Trophoblast cell (in vitro differentiated cells and primary cell): Measurements from ENCODE around the gene SF3A2.

Experiments used
- DNase-seq, 2 donors: peaks; one replicate each; pipeline ENCODE4 v3.0.0-alpha.2; 2016
- H2AFZ ChIP-seq: 2 replicates; pipeline ENCODE4 v1.6.1; 2013; ENCODE audit warnings: low read length, moderate library complexity, mild to moderate bottlenecking; ENCODE audit not compliant: insufficient read depth, poor library complexity
- H2AK5ac ChIP-seq: 2 replicates; pipeline ENCODE4 v1.6.1; 2013; ENCODE audit warnings: mild to moderate bottlenecking, low read length
- H2BK120ac ChIP-seq: 2 replicates; pipeline ENCODE4 v1.6.1; 2013; ENCODE audit warnings: low read length, mild to moderate bottlenecking, moderate library complexity; ENCODE audit not compliant: insufficient read depth, poor library complexity
- H2BK12ac ChIP-seq: 2 replicates; pipeline ENCODE4 v1.6.1; 2013; ENCODE audit warnings: mild to moderate bottlenecking, low read length, moderate library complexity
- H2BK5ac ChIP-seq: 2 replicates; pipeline ENCODE4 v1.6.1; 2013; ENCODE audit warnings: low read length, low read depth, moderate library complexity, mild to moderate bottlenecking; ENCODE audit not compliant: poor library complexity
- H3K14ac ChIP-seq: 2 replicates; pipeline ENCODE4 v1.6.1; 2013; ENCODE audit warnings: mild to moderate bottlenecking, low read length
- H3K18ac ChIP-seq: 2 replicates; pipeline ENCODE4 v1.6.1; 2013; ENCODE audit warnings: mild to moderate bottlenecking, low read length
- H3K23ac ChIP-seq: 2 replicates; pipeline ENCODE4 v1.6.1; 2013; ENCODE audit warnings: low read length
- H3K27ac ChIP-seq: 2 replicates; pipeline ENCODE4 v1.5.1; 2013; ENCODE audit warnings: low read depth, mild to moderate bottlenecking, inconsistent platforms, low read length, moderate library complexity
- H3K27me3 ChIP-seq: 2 replicates; pipeline ENCODE4 v1.6.1; 2013; ENCODE audit warnings: inconsistent platforms, mild to moderate bottlenecking, low read length, moderate library complexity; ENCODE audit not compliant: insufficient read depth
- H3K36me3 ChIP-seq, 2 experiments: 1 replicate in 1 of 2; 2 replicates in 1 of 2; pipeline ENCODE4 v1.6.1; 2013; ENCODE audit warnings: low read length in 2 of 2, mild to moderate bottlenecking in 2 of 2, moderate library complexity in 1 of 2; ENCODE audit not compliant: insufficient read depth in 2 of 2, control insufficient read depth in 1 of 2
- H3K4ac ChIP-seq: 2 replicates; pipeline ENCODE4 v1.6.1; 2013; ENCODE audit warnings: low read depth, mild to moderate bottlenecking, low read length, moderate library complexity
- H3K4me1 ChIP-seq, 2 experiments: 1 replicate in 1 of 2; 2 replicates in 1 of 2; pipeline ENCODE4 v1.6.1; 2013; ENCODE audit warnings: low read length in 2 of 2, mild to moderate bottlenecking in 2 of 2, moderate library complexity in 1 of 2; ENCODE audit not compliant: insufficient read depth in 2 of 2, control insufficient read depth in 1 of 2
- H3K4me2 ChIP-seq: 2 replicates; pipeline ENCODE4 v1.6.1; 2013; ENCODE audit warnings: inconsistent platforms, mild to moderate bottlenecking, low read length, moderate library complexity
- H3K4me3 ChIP-seq: 2 replicates; pipeline ENCODE4 v1.5.1; 2013; ENCODE audit warnings: mild to moderate bottlenecking, low read depth, low read length, inconsistent platforms
- H3K79me1 ChIP-seq: one replicate; pipeline ENCODE4 v1.6.1; 2013; ENCODE audit warnings: low read length
- H3K79me2 ChIP-seq: 2 replicates; pipeline ENCODE4 v1.6.1; 2013; ENCODE audit warnings: low read length, mild to moderate bottlenecking; ENCODE audit not compliant: control insufficient read depth, insufficient read depth, poor library complexity
- H3K9ac ChIP-seq: 2 replicates; pipeline ENCODE4 v1.6.1; 2013; ENCODE audit warnings: mild to moderate bottlenecking, low read length
- H3K9me3 ChIP-seq: 2 replicates; pipeline ENCODE4 v1.6.1; 2013; ENCODE audit warnings: low read depth, mild to moderate bottlenecking, control low read depth, inconsistent platforms, low read length; ENCODE audit not compliant: insufficient read depth
- H4K12ac ChIP-seq: 2 replicates; pipeline ENCODE4 v1.6.1; 2013; ENCODE audit warnings: low read depth, mild to moderate bottlenecking, low read length, moderate library complexity
- H4K8ac ChIP-seq: 2 replicates; pipeline ENCODE4 v1.6.1; 2013; ENCODE audit warnings: low read depth, mild to moderate bottlenecking, low read length, moderate library complexity
- H4K91ac ChIP-seq: one replicate; pipeline ENCODE4 v1.6.1; 2013; ENCODE audit warnings: low read depth, mild to moderate bottlenecking, low read length, moderate library complexity
- WGBS: extraction: QIAGEN DNeasy Blood & Tissue Kit; methylation state at CpG from one replicate; pipeline ENCODE4 v1.1.7; 2013; ENCODE audit warnings: missing lambda C conversion rate; ENCODE audit not compliant: insufficient read length, insufficient coverage; ENCODE audit errors: extremely low coverage; 5-methylcytosine and 5-hydroxymethylcytosine counted together

SF3A2 gene

DNA sequence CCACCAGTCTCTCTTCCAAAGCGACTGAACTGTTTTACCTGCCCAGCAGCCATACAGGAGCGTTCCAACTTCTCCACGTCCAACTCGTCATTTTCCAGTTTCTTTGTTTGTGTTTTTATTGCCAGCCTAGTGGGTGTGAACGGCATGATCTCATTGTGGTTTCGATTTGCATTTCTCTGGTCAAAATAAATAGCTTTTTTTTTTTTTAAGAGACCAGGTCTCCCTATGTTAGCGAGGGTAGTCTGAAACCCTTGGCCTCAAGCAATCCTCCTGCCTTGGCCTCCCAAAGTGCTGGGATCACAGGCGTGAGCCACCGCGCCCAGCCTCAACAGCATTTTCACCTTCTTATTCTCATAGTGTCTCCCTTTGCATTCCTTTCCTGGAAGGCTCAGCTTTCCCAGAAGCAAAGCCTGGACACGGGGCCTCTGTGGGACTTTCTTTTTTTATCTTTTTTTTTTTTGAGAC is 23.7 kb downstream of the SF3A2 start:
- Histone ChIP-seq H3K4me2 (no peak overlapping the region), H3K4me3 (no peak overlapping the region), H3K79me1 (no peaks in the 10 kb centered on the region), H2AK5ac (no peak overlapping the region), H4K8ac (no peak overlapping the region), H3K4ac (no peak overlapping the region), H2BK5ac (no peak overlapping the region), H4K91ac (no peak overlapping the region), H2BK12ac (no peak overlapping the region), H3K14ac (no peak overlapping the region), H3K9me3 (peaks cover 2% of the 10 kb centered on the region), H3K4me1 (no peaks in the 10 kb centered on the region), H3K18ac (no peak overlapping the region), H3K79me2 (no peaks in the 10 kb centered on the region), H3K27ac (no peak overlapping the region), H3K9ac (no peak overlapping the region), H3K27me3 (no peaks in the 10 kb centered on the region), H2AFZ (no peak overlapping the region), H3K36me3 (no peaks in the 10 kb centered on the region), H4K12ac (no peak overlapping the region), H2BK120ac (no peak overlapping the region), H3K23ac (no peak overlapping the region)
- no peak for DNase-seq
- no CpG with 5 or more reads among the region's 11 CpGs for WGBS

- no CpG with 5 or more reads among the region's 7 CpGs for WGBS
- no peak overlapping the region for H3K4ac ChIP-seq
- H3K36me3 ChIP-seq, result no peaks in the 10 kb centered on the region
- no peaks in the 10 kb centered on the region for H3K4me1 ChIP-seq
- H3K4me3 ChIP-seq, result no peak overlapping the region
- H3K14ac ChIP-seq, result no peak overlapping the region
- H3K9me3 ChIP-seq, result peaks cover 2% of the 10 kb centered on the region
- no peak overlapping the region for H3K4me2 ChIP-seq
- no peak overlapping the region for H3K27ac ChIP-seq
- H3K9ac ChIP-seq, result no peak overlapping the region
- H3K79me2 ChIP-seq, result no peaks in the 10 kb centered on the region
- no peak overlapping the region for H2AK5ac ChIP-seq
- no peak overlapping the region for H4K8ac ChIP-seq
- DNase-seq, result peak in 1 of 2 donors; percentile 55
- no peak overlapping the region for H3K23ac ChIP-seq
- no peak overlapping the region for H4K12ac ChIP-seq
- no peak overlapping the region for H2BK5ac ChIP-seq
- H4K91ac ChIP-seq, result no peak overlapping the region
- no peak overlapping the region for H2AFZ ChIP-seq
- no peak overlapping the region for H2BK12ac ChIP-seq
- H3K27me3 ChIP-seq, result no peaks in the 10 kb centered on the region
- H3K18ac ChIP-seq, result no peak overlapping the region
- no peak overlapping the region for H2BK120ac ChIP-seq
- no peaks in the 10 kb centered on the region for H3K79me1 ChIP-seq
Observed at GRCh38 chr19:2261438-2262172, 25.0 kb downstream of the SF3A2 start.

GRCh38 chr19:2266183-2266993 is 29.8 kb downstream of the SF3A2 start:
- Histone ChIP-seq H3K27ac (no peak overlapping the region), H2AK5ac (no peak overlapping the region), H3K4ac (no peak overlapping the region), H3K36me3 (peaks cover 2 to 3% of the 10 kb centered on the region in 2 experiments), H3K9ac (no peak overlapping the region), H3K4me3 (peak overlapping the region; percentile 6), H3K23ac (no peak overlapping the region), H2BK5ac (no peak overlapping the region), H3K4me1 (peaks cover 0 to under 1% of the 10 kb centered on the region in 2 experiments), H4K12ac (no peak overlapping the region), H3K27me3 (no peaks in the 10 kb centered on the region), H3K14ac (no peak overlapping the region), H2AFZ (no peak overlapping the region), H4K8ac (no peak overlapping the region), H3K9me3 (no peaks in the 10 kb centered on the region), H3K18ac (no peak overlapping the region), H2BK120ac (no peak overlapping the region), H3K79me1 (peaks cover 18% of the 10 kb centered on the region), H4K91ac (no peak overlapping the region), H3K4me2 (no peak overlapping the region), H2BK12ac (no peak overlapping the region), H3K79me2 (peaks cover 19% of the 10 kb centered on the region)
- WGBS, result no CpG with 5 or more reads among the region's 18 CpGs
- DNase-seq, result peak in 1 of 2 donors; percentile 35

DNA sequence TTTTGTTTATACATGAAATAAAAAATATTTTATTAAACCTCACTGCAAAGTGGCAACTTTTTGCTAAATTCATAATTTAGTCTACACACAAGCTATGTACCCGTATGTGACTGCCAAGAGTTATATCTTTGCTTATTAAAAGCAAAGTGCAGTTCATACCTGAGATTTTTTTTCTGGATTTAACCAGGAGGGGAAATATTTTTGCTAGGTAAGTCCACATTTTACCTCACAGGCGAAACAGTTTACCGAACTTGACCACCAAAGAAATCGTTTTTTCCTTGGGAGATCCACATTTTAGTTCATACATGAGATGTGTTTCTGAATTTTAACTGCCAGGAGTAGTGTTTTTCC is 31.8 kb downstream of the SF3A2 start:
- Histone ChIP-seq H3K4me1 (peaks cover 5 to 10% of the 10 kb centered on the region in 2 experiments), H3K79me1 (peaks cover 19% of the 10 kb centered on the region), H3K14ac (no peak overlapping the region), H2AK5ac (no peak overlapping the region), H3K23ac (no peak overlapping the region), H3K4ac (no peak overlapping the region), H4K12ac (no peak overlapping the region), H3K27ac (no peak overlapping the region), H2AFZ (no peak overlapping the region), H2BK5ac (no peak overlapping the region), H3K4me3 (no peak overlapping the region), H3K79me2 (peaks cover 27% of the 10 kb centered on the region), H3K18ac (no peak overlapping the region), H3K9ac (no peak overlapping the region), H4K8ac (no peak overlapping the region), H3K9me3 (no peaks in the 10 kb centered on the region), H3K36me3 (peaks cover 20 to 21% of the 10 kb centered on the region in 2 experiments), H2BK12ac (no peak overlapping the region), H2BK120ac (no peak overlapping the region), H3K27me3 (no peaks in the 10 kb centered on the region), H4K91ac (no peak overlapping the region), H3K4me2 (no peak overlapping the region)
- WGBS, result no CpG with 5 or more reads among the region's 4 CpGs
- DNase-seq, result peak in 1 of 2 donors; percentile 76
